Endothelial cell (in vitro differentiated cells): ENCODE results near the gene STIMATE. TPM values are rescaled to one million over a fixed set of nuclear protein-coding genes. Genes with fewer than 3 reads are reported as not detected.

Experiments used
- DNase-seq: peaks from one replicate; pipeline ENCODE4 v3.0.0; 2021; ENCODE audit warnings: low spot score
- H3K27ac Mint-ChIP-seq: one replicate; pipeline ENCODE4 v1.8.0; 2021; ENCODE audit warnings: mixed read lengths, inconsistent platforms; ENCODE audit not compliant: unreplicated experiment
- H3K27me3 Mint-ChIP-seq: one replicate; pipeline ENCODE4 v1.8.0; 2021; ENCODE audit warnings: mild to moderate bottlenecking, moderate library complexity, mixed read lengths, inconsistent platforms; ENCODE audit not compliant: unreplicated experiment
- H3K36me3 Mint-ChIP-seq: one replicate; pipeline ENCODE4 v1.8.0; 2021; ENCODE audit warnings: mild to moderate bottlenecking, low read depth, mixed read lengths, inconsistent platforms; ENCODE audit not compliant: unreplicated experiment
- H3K4me1 Mint-ChIP-seq: one replicate; pipeline ENCODE4 v1.8.0; 2021; ENCODE audit warnings: mild to moderate bottlenecking, mixed read lengths, inconsistent platforms; ENCODE audit not compliant: unreplicated experiment
- H3K4me3 Mint-ChIP-seq: one replicate; pipeline ENCODE4 v1.8.0; 2021; ENCODE audit warnings: mild to moderate bottlenecking, mixed read lengths, inconsistent platforms; ENCODE audit not compliant: unreplicated experiment
- H3K9me3 Mint-ChIP-seq: one replicate; pipeline ENCODE4 v1.8.0; 2021; ENCODE audit warnings: mixed read lengths, inconsistent platforms; ENCODE audit not compliant: unreplicated experiment
- total RNA-seq: library from RNA; stranded (reverse); fragmentation: NEBNext Ultra II Directional; extraction: Animal tissue kit (Norgen Biotek cat#: 25700); gene quantifications from one replicate; pipeline ENCODE4 v1.2.1, GENCODE V29; 2021; ENCODE audit not compliant: unreplicated experiment
- TF ChIP-seq, protein P1 (sequence below): fragments of 200-600 bp; sonication (generic); IDR thresholded peaks from one replicate; pipeline ENCODE4 v1.5.0; 2021; ENCODE audit warnings: antibody characterized with exemption; ENCODE audit not compliant: unreplicated experiment

STIMATE gene
- total RNA-seq, 1 donor from 2014 or later, result 24.5 TPM

DNA sequence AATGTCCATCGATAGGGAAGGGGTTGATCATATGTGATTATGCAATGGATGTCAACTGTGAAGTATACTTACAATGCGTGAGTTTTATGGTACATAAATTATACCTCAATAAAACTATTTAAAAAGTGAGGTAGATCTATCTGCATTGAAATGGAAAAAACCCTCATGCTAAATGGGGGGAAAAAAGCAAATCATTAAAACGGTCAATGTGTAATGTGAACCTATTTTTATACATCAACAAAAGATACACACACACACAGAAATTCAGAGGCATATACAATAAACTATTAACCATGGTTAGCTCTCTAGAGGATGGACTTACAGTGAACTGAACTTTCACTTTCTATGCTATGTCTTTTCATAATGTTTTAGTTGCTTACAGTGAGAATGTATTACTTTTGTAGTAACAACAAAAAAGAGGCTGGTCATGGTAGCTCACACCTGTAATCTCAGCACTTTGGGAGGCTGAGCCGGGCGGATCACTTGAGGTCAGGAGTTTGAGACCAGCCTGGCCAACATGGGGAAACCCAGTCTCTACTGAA lies 23.1 kb downstream of the STIMATE start:
- Mint-ChIP-seq H3K36me3 (peaks cover 6% of the 10 kb centered on the region), H3K9me3 (no peaks in the 10 kb centered on the region), H3K4me3 (no peak overlapping the region), H3K27ac (no peak overlapping the region), H3K4me1 (no peaks in the 10 kb centered on the region), H3K27me3 (peaks cover 2% of the 10 kb centered on the region)
- TF ChIP-seq, protein P1, sequence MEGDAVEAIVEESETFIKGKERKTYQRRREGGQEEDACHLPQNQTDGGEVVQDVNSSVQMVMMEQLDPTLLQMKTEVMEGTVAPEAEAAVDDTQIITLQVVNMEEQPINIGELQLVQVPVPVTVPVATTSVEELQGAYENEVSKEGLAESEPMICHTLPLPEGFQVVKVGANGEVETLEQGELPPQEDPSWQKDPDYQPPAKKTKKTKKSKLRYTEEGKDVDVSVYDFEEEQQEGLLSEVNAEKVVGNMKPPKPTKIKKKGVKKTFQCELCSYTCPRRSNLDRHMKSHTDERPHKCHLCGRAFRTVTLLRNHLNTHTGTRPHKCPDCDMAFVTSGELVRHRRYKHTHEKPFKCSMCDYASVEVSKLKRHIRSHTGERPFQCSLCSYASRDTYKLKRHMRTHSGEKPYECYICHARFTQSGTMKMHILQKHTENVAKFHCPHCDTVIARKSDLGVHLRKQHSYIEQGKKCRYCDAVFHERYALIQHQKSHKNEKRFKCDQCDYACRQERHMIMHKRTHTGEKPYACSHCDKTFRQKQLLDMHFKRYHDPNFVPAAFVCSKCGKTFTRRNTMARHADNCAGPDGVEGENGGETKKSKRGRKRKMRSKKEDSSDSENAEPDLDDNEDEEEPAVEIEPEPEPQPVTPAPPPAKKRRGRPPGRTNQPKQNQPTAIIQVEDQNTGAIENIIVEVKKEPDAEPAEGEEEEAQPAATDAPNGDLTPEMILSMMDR, result no peak
- no peak for DNase-seq

DNA sequence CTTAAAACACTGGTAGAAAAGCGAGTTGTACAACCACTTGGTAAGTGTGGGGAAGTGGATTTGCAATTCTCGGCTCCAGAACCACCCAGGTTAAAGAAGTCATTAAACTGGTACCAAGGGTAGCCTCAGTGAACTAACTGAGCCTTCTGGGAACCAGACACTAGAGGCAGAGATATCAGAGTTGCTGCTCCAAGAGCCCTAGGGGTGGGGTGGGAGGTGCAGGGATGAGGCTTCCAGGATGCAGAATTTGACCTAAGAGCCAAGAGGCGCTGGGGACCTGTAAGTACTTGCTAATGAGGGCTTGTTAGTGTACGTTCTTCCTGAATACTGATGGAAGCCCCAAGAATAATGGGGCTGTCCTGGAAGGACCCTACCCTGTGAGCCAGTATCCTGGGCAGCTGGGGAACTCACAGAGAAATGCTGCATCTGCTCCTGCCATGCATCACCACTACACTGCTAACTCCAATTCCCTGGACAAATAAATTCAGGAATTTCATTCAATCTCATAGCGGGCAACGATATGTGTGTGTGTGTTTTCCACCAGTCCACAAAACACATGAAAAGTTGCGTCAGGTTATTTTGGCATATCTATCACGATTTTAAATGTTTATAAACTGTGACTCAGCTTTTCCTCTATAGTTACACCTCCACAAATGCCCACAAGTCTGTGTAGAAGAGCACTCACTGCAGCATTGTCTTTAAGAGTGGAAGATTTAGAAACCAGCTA lies 23.8 kb downstream of the STIMATE start:
- H3K9me3 Mint-ChIP-seq, result no peaks in the 10 kb centered on the region
- peaks cover 6% of the 10 kb centered on the region for H3K36me3 Mint-ChIP-seq
- no peak for DNase-seq
- H3K27me3 Mint-ChIP-seq, result peaks cover 2% of the 10 kb centered on the region
- TF ChIP-seq, protein P1, result no peak
- H3K27ac Mint-ChIP-seq, result no peak overlapping the region
- no peaks in the 10 kb centered on the region for H3K4me1 Mint-ChIP-seq
- H3K4me3 Mint-ChIP-seq, result no peak overlapping the region

DNA sequence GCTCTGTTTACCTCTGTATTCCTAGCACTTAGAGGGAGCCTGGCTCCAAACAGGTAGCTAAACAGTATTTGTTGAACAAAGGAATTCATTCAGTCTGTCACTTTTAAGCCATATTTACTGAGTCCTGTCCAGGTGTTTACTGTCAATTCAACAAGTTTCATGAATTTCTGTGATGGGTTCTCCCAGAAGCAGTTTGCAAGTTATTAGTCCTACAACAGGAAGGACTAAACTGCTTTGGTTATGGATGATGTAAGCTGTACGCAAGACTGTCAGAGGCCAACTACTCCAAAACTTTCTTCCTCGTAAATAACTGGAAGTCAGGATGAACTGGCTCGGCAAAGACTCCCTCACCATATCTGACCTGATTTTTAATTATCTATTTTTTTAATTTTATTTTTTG lies 25.1 kb downstream of the STIMATE start:
- Mint-ChIP-seq H3K36me3 (peaks cover 6% of the 10 kb centered on the region), H3K4me1 (no peaks in the 10 kb centered on the region), H3K9me3 (no peaks in the 10 kb centered on the region), H3K27me3 (peaks cover 2% of the 10 kb centered on the region), H3K27ac (no peak overlapping the region), H3K4me3 (no peak overlapping the region)
- TF ChIP-seq, protein P1, result no peak
- no peak for DNase-seq

DNA sequence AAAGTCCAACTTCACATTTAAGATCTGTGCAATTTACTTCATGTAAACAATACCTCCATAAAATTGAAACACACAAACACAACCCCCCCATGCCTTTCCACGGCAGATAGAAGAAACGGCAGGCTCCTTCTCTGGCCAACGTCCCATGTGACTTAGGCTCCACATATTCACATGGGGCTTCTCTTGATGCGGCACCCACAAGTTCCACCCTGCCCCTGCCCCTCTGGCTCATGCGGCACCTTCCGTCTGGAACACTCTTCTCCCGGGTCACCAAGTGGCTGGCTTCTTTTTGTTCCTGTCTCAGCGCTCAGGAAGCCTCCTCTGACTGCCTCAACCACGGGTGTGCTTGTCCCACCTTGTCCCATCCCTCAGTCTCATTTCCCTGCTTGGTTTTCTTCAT lies 25.6 kb downstream of the STIMATE start:
- Mint-ChIP-seq H3K27ac (no peak overlapping the region), H3K27me3 (peaks cover 2% of the 10 kb centered on the region), H3K9me3 (no peaks in the 10 kb centered on the region), H3K36me3 (peaks cover 9% of the 10 kb centered on the region), H3K4me3 (peak overlapping the region; percentile 9), H3K4me1 (no peaks in the 10 kb centered on the region)
- TF ChIP-seq, protein P1, result no peak
- no peak for DNase-seq

DNA sequence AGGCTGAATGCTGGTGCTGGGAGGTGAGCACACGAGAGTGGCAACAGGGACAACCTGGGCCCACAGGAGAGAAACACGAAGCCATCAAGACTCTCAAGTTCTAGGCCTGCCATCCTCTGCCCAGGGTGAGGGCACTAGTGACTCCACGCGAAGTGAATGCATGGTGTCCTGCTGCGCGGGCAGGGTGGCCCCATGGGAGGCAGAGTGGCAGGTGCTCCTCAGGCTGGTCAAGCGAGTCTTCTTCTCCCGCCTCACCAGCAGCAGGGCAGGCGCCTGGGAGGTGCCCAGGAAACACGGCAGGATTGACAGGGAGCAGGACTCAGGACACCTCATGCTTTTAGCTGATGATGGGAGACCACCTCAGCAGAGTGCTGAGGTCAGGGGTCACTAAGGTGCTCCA lies 26.9 kb downstream of the STIMATE start:
- no peaks in the 10 kb centered on the region for H3K9me3 Mint-ChIP-seq
- TF ChIP-seq, protein P1, result no peak
- no peak overlapping the region for H3K4me3 Mint-ChIP-seq
- no peak overlapping the region for H3K27ac Mint-ChIP-seq
- H3K27me3 Mint-ChIP-seq, result peaks cover 2% of the 10 kb centered on the region
- no peak for DNase-seq
- H3K4me1 Mint-ChIP-seq, result no peaks in the 10 kb centered on the region
- H3K36me3 Mint-ChIP-seq, result peaks cover 21% of the 10 kb centered on the region
